ENCODE results near the gene TNS4. TPM values are rescaled to one million over a fixed set of nuclear protein-coding genes. Genes with fewer than 3 reads are reported as not detected.
A peak's percentile ranks its signal among the peaks of the same experiment; 100 is the strongest.

TNS4 gene
- polyA plus RNA-seq, 2 of the 4 experiments (the other 2 are of a cell fraction) = 24.2 to 73.5 TPM

GRCh38 chr17:40452921-40453378 lies 48.5 kb downstream of the TNS4 start:
- Histone ChIP-seq H3K4me1 (peaks cover 98% of the 10 kb centered on the region), H3K9me3 (no peaks in the 10 kb centered on the region), H3K4me3 (no peak overlapping the region; the same call in 2 of the 3 replicates), H3K27ac (peak overlapping the region; percentile 98), H3K4me2 (peak overlapping the region; percentile 91)
- FAIRE-seq = no peak
- WGBS (ENCODE audit: missing lambda C conversion rate) = 75% methylated on average over 15 of the region's 15 CpGs
- DNase-seq (ENCODE audit: low read depth in 1 of 2, low spot score in 1 of 2) = peak in 1 of 2 experiments; percentile 57
- ChIA-PET POLR2A (interaction anchor here (0.5 to 1.6 kb wide), 2 partner anchors 8 to 90 kb away, joined by 3 read pairs; no protein-coding TSS in a partner anchor), CTCF (interaction anchor here (1.0 to 37.5 kb wide), 7 partner anchors 7 to 107 kb away, joined by 3 to 822 read pairs (median 120); partner anchors contain the start of gene IGFBP4)
- TF ChIP-seq RNF2 (IDR thresholded peaks at IDR 0.05; ENCODE audit: borderline replicate concordance, low read depth) (no peak), ZSCAN20 (CRISPR knock-in tag; IDR thresholded peaks at IDR 0.05) (no peak), ELK1 (IDR thresholded peaks at IDR 0.05; ENCODE audit: low read depth, low read length) (no peak), ESRRA (IDR thresholded peaks at IDR 0.05; ENCODE audit: borderline replicate concordance, low read length) (no peak), RAD21 (conservative IDR thresholded peaks at IDR 0.05 in 1 of 2, IDR thresholded peaks at IDR 0.05 in 1 of 2) (no peak), CBX8 (IDR thresholded peaks at IDR 0.05) (no peak), FOSL2 (IDR thresholded peaks at IDR 0.05) (0 out of 2 replicates have a peak, but pooled peaks have one; percentile 27), FOSL2 (CRISPR knock-in tag; IDR thresholded peaks at IDR 0.05) (peak; percentile 66), HDAC2 (IDR thresholded peaks at IDR 0.05) (no peak), USF2 (IDR thresholded peaks at IDR 0.05) (no peak), CBX2 (IDR thresholded peaks at IDR 0.05; ENCODE audit: borderline replicate concordance, low read depth) (no peak), POLR2A (IDR thresholded peaks at IDR 0.05; ENCODE audit: low read length) (no peak), BCL3 (IDR thresholded peaks at IDR 0.05) (no peak), POLR2AphosphoS2 (conservative IDR thresholded peaks at IDR 0.05; ENCODE audit: low read length) (0 out of 2 replicates have a peak, but pooled peaks have one; percentile 32), MAX (IDR thresholded peaks at IDR 0.05) (no peak), RCOR1 (IDR thresholded peaks at IDR 0.05; ENCODE audit: low read depth, low read length) (no peak), SREBF2 (IDR thresholded peaks at IDR 0.05) (no peak), CHD2 (IDR thresholded peaks at IDR 0.05; ENCODE audit: low read length, partially characterized antibody) (no peak)
- peak in 1 of 2 experiments; percentile 3; a peak in 3 of 6 replicates for ATAC-seq

GRCh38 chr17:40452216-40452787 lies 49.1 kb downstream of the TNS4 start:
- peak overlapping the region; percentile 98 for H3K27ac ChIP-seq
- no peak for TF ChIP-seq ZFP36 (IDR thresholded peaks at IDR 0.05; ENCODE audit: borderline replicate concordance, partially characterized antibody)
- no peak for TF ChIP-seq FOSB (CRISPR knock-in tag; IDR thresholded peaks at IDR 0.05)
- no peak for TF ChIP-seq ELK1 (IDR thresholded peaks at IDR 0.05; ENCODE audit: low read depth, low read length)
- no peak for TF ChIP-seq HOXA7 (CRISPR knock-in tag; IDR thresholded peaks at IDR 0.05)
- no peak; the same call in 1 of the 2 replicates for TF ChIP-seq FOSL2 (IDR thresholded peaks at IDR 0.05)
- peak; percentile 71 for TF ChIP-seq FOSL2 (CRISPR knock-in tag; IDR thresholded peaks at IDR 0.05)
- TF ChIP-seq JUN (IDR thresholded peaks at IDR 0.05) = peak in 1 of 2 experiments; percentile 26; a peak in 2 of 5 replicates
- TF ChIP-seq CEBPB (IDR thresholded peaks at IDR 0.05) = no peak
- CTCF ChIA-PET = interaction anchor here (1.4 to 37.5 kb wide), 7 partner anchors 8 to 108 kb away, joined by 4 to 822 read pairs (median 120); partner anchors contain the start of gene IGFBP4

More at GRCh38 chr17:40452216-40452787, 49.1 kb downstream of the TNS4 start:
- peak in 1 of 2 experiments; percentile 67 for DNase-seq (ENCODE audit: low read depth in 1 of 2, low spot score in 1 of 2)
- Histone ChIP-seq H3K4me3 (peak overlapping the region; percentile 78), H3K4me2 (peak overlapping the region; percentile 91), H3K9me3 (no peaks in the 10 kb centered on the region), H3K4me1 (peaks cover 98% of the 10 kb centered on the region)
- no peak for FAIRE-seq
- ATAC-seq = peak in 1 of 2 experiments; percentile 0; a peak in 1 of 6 replicates
- POLR2A ChIA-PET = interaction anchor here (0.6 to 1.6 kb wide), 3 partner anchors 8 to 11 kb away, joined by 3 to 7 read pairs (median 5); no protein-coding TSS in a partner anchor
- WGBS (ENCODE audit: missing lambda C conversion rate) = 40% methylated on average over 7 of the region's 7 CpGs
